Measurements from ENCODE around the gene IL36B.

Gene IL36B

DNA sequence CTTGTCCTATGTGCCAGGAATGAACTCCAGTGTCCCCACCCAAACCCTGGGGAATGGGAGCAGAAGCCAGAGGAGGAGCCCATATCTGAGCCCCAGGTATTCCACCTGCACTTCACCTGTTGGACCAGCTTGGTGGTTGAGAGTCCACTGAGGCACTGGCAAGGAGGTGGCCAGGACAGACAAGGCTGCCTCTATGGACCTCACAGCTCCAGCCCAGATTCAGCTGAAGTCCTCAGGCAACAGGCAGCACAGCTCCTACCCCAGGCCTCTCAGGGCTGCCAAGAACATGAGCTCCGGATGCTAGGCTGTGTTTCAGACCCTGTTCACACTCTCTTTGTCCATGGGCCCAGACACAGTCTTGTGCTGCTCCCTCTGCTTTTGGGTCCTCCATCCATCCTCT is 12.2 kb upstream of the IL36B start:
- no peak overlapping the region for H3K4me3 ChIP-seq (ENCODE audit: low read length)
- no peaks in the 10 kb centered on the region for H3F3A ChIP-seq (ENCODE audit: control insufficient read depth, insufficient read depth)
- no peaks in the 10 kb centered on the region for H3K79me2 ChIP-seq (ENCODE audit: control insufficient read depth, low read length)
- H3K9me2 ChIP-seq (replicated peaks; ENCODE audit: control insufficient read depth, low read length), result no peaks in the 10 kb centered on the region
- no peak for TF ChIP-seq EZH2phosphoT487 (IDR thresholded peaks at IDR 0.05; ENCODE audit: borderline replicate concordance, low read length)
- TF ChIP-seq, protein P1, sequence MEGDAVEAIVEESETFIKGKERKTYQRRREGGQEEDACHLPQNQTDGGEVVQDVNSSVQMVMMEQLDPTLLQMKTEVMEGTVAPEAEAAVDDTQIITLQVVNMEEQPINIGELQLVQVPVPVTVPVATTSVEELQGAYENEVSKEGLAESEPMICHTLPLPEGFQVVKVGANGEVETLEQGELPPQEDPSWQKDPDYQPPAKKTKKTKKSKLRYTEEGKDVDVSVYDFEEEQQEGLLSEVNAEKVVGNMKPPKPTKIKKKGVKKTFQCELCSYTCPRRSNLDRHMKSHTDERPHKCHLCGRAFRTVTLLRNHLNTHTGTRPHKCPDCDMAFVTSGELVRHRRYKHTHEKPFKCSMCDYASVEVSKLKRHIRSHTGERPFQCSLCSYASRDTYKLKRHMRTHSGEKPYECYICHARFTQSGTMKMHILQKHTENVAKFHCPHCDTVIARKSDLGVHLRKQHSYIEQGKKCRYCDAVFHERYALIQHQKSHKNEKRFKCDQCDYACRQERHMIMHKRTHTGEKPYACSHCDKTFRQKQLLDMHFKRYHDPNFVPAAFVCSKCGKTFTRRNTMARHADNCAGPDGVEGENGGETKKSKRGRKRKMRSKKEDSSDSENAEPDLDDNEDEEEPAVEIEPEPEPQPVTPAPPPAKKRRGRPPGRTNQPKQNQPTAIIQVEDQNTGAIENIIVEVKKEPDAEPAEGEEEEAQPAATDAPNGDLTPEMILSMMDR (IDR thresholded peaks at IDR 0.05; ENCODE audit: low read depth, low read length, poor library complexity, severe bottlenecking), result no peak
- H3K4me1 ChIP-seq (ENCODE audit: control insufficient read depth, low read length), result no peaks in the 10 kb centered on the region
- H3K27me3 ChIP-seq (ENCODE audit: control insufficient read depth, low read length), result peaks cover 7% of the 10 kb centered on the region; the same call in 1 of the 2 replicates
- H3K27ac ChIP-seq (ENCODE audit: low read depth, low read length), result no peak overlapping the region
- no peaks in the 10 kb centered on the region for H4K20me1 ChIP-seq (ENCODE audit: control insufficient read depth, insufficient read depth, low read depth, low read length)
- H3K4me2 ChIP-seq (ENCODE audit: low read length), result no peak overlapping the region
- H3K36me3 ChIP-seq (ENCODE audit: control insufficient read depth, low read length), result no peaks in the 10 kb centered on the region
- H3K9me3 ChIP-seq (ENCODE audit: control insufficient read depth, insufficient read depth, low read length), result no peaks in the 10 kb centered on the region

- Histone ChIP-seq H3F3A (ENCODE audit: control insufficient read depth, insufficient read depth) (no peaks in the 10 kb centered on the region), H3K9me3 (ENCODE audit: control insufficient read depth, insufficient read depth, low read length) (no peaks in the 10 kb centered on the region), H3K4me2 (ENCODE audit: low read length) (no peak overlapping the region), H3K4me1 (ENCODE audit: control insufficient read depth, low read length) (no peaks in the 10 kb centered on the region), H3K79me2 (ENCODE audit: control insufficient read depth, low read length) (no peaks in the 10 kb centered on the region), H3K36me3 (ENCODE audit: control insufficient read depth, low read length) (no peaks in the 10 kb centered on the region), H3K4me3 (ENCODE audit: low read length) (no peak overlapping the region), H3K27ac (ENCODE audit: low read depth, low read length) (no peak overlapping the region), H3K27me3 (ENCODE audit: control insufficient read depth, low read length) (0 out of 2 replicates have a peak, but pooled peaks cover 2% of the 10 kb centered on the region), H3K9me2 (replicated peaks; ENCODE audit: control insufficient read depth, low read length) (no peaks in the 10 kb centered on the region), H4K20me1 (ENCODE audit: control insufficient read depth, insufficient read depth, low read depth, low read length) (no peaks in the 10 kb centered on the region)
- TF ChIP-seq, protein P1 (IDR thresholded peaks at IDR 0.05; ENCODE audit: low read depth, low read length, poor library complexity, severe bottlenecking), result no peak
- TF ChIP-seq EZH2phosphoT487 (IDR thresholded peaks at IDR 0.05; ENCODE audit: borderline replicate concordance, low read length), result no peak
These were observed 11.6 kb upstream of the IL36B start for GRCh38 chr2:113064281-113064680.

DNA sequence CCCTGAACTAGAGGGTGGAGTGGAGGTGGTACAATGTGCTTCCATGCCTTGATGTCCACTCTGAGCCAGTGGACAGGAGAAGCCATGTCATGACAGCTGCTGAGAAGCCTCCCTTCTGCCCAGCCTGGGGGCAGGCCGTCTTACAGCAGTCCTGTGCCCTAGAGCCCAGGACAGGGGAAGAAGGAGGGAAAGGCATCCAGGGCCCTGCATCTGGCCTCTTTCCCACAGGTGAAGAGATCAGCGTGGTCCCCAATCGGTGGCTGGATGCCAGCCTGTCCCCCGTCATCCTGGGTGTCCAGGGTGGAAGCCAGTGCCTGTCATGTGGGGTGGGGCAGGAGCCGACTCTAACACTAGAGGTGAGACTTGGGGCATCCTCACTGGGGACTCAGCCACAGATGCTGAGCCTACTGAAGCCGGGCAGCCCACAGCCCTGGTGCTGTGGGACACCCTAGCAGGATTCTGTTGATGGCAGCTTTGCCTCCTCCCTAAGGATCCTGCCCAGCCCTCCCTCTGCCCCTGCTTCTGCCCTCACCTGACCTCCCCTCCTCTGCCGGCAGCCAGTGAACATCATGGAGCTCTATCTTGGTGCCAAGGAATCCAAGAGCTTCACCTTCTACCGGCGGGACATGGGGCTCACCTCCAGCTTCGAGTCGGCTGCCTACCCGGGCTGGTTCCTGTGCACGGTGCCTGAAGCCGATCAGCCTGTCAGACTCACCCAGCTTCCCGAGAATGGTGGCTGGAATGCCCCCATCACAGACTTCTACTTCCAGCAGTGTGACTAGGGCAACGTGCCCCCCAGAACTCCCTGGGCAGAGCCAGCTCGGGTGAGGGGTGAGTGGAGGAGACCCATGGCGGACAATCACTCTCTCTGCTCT is 9.5 kb upstream of the IL36B start:
- H3K79me2 ChIP-seq (ENCODE audit: control insufficient read depth, low read length), result no peaks in the 10 kb centered on the region
- no peaks in the 10 kb centered on the region for H4K20me1 ChIP-seq (ENCODE audit: control insufficient read depth, insufficient read depth, low read depth, low read length)
- H3F3A ChIP-seq (ENCODE audit: control insufficient read depth, insufficient read depth), result no peaks in the 10 kb centered on the region
- no peaks in the 10 kb centered on the region for H3K9me3 ChIP-seq (ENCODE audit: control insufficient read depth, insufficient read depth, low read length)
- H3K9me2 ChIP-seq (replicated peaks; ENCODE audit: control insufficient read depth, low read length), result no peaks in the 10 kb centered on the region
- TF ChIP-seq, protein P1 (IDR thresholded peaks at IDR 0.05; ENCODE audit: low read depth, low read length, poor library complexity, severe bottlenecking), result no peak
- no peak for TF ChIP-seq EZH2phosphoT487 (IDR thresholded peaks at IDR 0.05; ENCODE audit: borderline replicate concordance, low read length)
- no peaks in the 10 kb centered on the region for H3K4me1 ChIP-seq (ENCODE audit: control insufficient read depth, low read length)
- no peak overlapping the region for H3K4me3 ChIP-seq (ENCODE audit: low read length)
- H3K27ac ChIP-seq (ENCODE audit: low read depth, low read length), result no peak overlapping the region
- no peaks in the 10 kb centered on the region for H3K36me3 ChIP-seq (ENCODE audit: control insufficient read depth, low read length)
- H3K27me3 ChIP-seq (ENCODE audit: control insufficient read depth, low read length), result no peaks in the 10 kb centered on the region
- no peak overlapping the region for H3K4me2 ChIP-seq (ENCODE audit: low read length)

All from DOHH2 (cell line).